Gastrocnemius medialis (tissue), 4 donors: ENCODE data around the gene NISCH.

ENCODE experiments used
- CTCF ChIP-seq, 5 experiments: fragments of 450-650 bp in 3 of 5; fragments of 200-600 bp in 2 of 5; sonication (generic) in 2 of 5; IDR thresholded peaks in 4 of 5; conservative IDR thresholded peaks in 1 of 5; 1 replicate in 4 of 5; 2 replicates in 1 of 5; pipeline ENCODE4 v1.5.1; 2016 to 2019; ENCODE audit warnings: antibody characterized with exemption in 5 of 5, mild to moderate bottlenecking in 3 of 5, moderate library complexity in 3 of 5
- POLR2A ChIP-seq, 2 donors: fragments of 450-650 bp; IDR thresholded peaks; one replicate each; pipeline ENCODE4 v1.6.1; 2017; ENCODE audit warnings: antibody characterized with exemption in 2 of 2, mild to moderate bottlenecking in 2 of 2, moderate library complexity in 2 of 2

GRCh38 chr3:52507359-52507758, 52.0 kb downstream of the NISCH start:
- TF ChIP-seq CTCF (IDR thresholded peaks at IDR 0.05 in 4 of 5, conservative IDR thresholded peaks at IDR 0.05 in 1 of 5) (no peak), POLR2A (IDR thresholded peaks at IDR 0.05) (no peak)
